A549 (cell line): ENCODE results near the gene TPGS1. TPM values are rescaled to one million over a fixed set of nuclear protein-coding genes. Genes with fewer than 3 reads are reported as not detected.

Source experiments
- ATAC-seq, 2 experiments: fragments of 200-7000 bp in 1 of 2; fragments of >200 bp in 1 of 2; cut with Nextera tagmentation in 1 of 2; cut with Tn5 transposase in 1 of 2; 3 replicates each; pipeline versions ENCODE4 v1.8.0 to v1.9.1; 2018 to 2020; ENCODE audit warnings: mild to moderate bottlenecking in 1 of 2, moderate library complexity in 1 of 2
- CTCF ChIA-PET: fragments of 300-600 bp; sonication (Branson Sonifier 250); formaldehyde crosslinking; extraction: SDS; loops from one replicate; lab custom pipeline; 2021; ENCODE audit warnings: antibody characterized with exemption, inconsistent platforms; lab: Yijun Ruan, JAX
- POLR2A ChIA-PET: fragments of 350-600 bp; formaldehyde crosslinking; extraction: SDS; loops from one replicate; lab custom pipeline; 2021; ENCODE audit warnings: antibody characterized with exemption, inconsistent platforms; lab: Yijun Ruan, JAX
- DNase-seq, 2 experiments: peaks; one replicate each; pipeline versions ENCODE4 v3.0.0 to v3.0.0-alpha.2; 2011 to 2016; ENCODE audit warnings: low read depth in 1 of 2, low spot score in 1 of 2
- FAIRE-seq: peaks from 2 replicates; lab custom pipeline; 2011; peaks lifted over from hg19 to GRCh38; lab: Jason Lieb, UNC
- H3K27ac ChIP-seq, 2 experiments: fragments of >200 bp; sonication (Bioruptor Twin); formaldehyde crosslinking; 3 replicates each; pipeline ENCODE4 v1.5.1; 2016 to 2017
- H3K4me1 ChIP-seq: fragments of >200 bp; sonication (Bioruptor Twin); formaldehyde crosslinking; 3 replicates; pipeline ENCODE4 v1.6.1; 2016
- H3K4me2 ChIP-seq: fragments of >200 bp; sonication (Bioruptor Twin); formaldehyde crosslinking; 3 replicates; pipeline ENCODE4 v1.6.1; 2016
- H3K4me3 ChIP-seq: fragments of >200 bp; sonication (Bioruptor Twin); formaldehyde crosslinking; 3 replicates; pipeline ENCODE4 v1.5.1; 2016
- H3K9me3 ChIP-seq: fragments of >200 bp; sonication (Bioruptor Twin); formaldehyde crosslinking; 3 replicates; pipeline ENCODE4 v1.6.1; 2016
- E2F6 ChIP-seq: IDR thresholded peaks from 2 replicates; pipeline ENCODE4 v1.6.1; 2012; ENCODE audit warnings: low read depth, borderline replicate concordance
- EHF ChIP-seq: fragments of 250-450 bp; sonication (Bioruptor Pico); IDR thresholded peaks from 2 replicates; pipeline ENCODE4 v1.5.0; 2020; ENCODE audit warnings: mild to moderate bottlenecking
- EP300 ChIP-seq, 2 experiments: fragments of >200 bp; sonication (Bioruptor Twin); formaldehyde crosslinking; IDR thresholded peaks; 2 replicates in 1 of 2; 3 replicates in 1 of 2; pipeline ENCODE4 v1.6.1; 2016 to 2017
- GATA3 ChIP-seq: IDR thresholded peaks from 2 replicates; pipeline ENCODE4 v1.6.1; 2012; ENCODE audit warnings: borderline replicate concordance
- HDAC2 ChIP-seq: fragments of 200-600 bp; sonication (generic); IDR thresholded peaks from 2 replicates; pipeline ENCODE4 v1.6.1; 2016
- JUNB ChIP-seq: fragments of >200 bp; sonication (Bioruptor Twin); formaldehyde crosslinking; IDR thresholded peaks from 2 replicates; pipeline ENCODE4 v1.6.1; 2016
- KDM5A ChIP-seq: fragments of 200-600 bp; sonication (generic); IDR thresholded peaks from 2 replicates; pipeline ENCODE4 v1.6.1; 2016; ENCODE audit warnings: antibody characterized with exemption, mild to moderate bottlenecking
- NPAS2 ChIP-seq: fragments of 250-450 bp; sonication (Bioruptor Pico); IDR thresholded peaks from 2 replicates; pipeline ENCODE4 v1.8.0; 2022; ENCODE audit warnings: mild to moderate bottlenecking, moderate library complexity, borderline replicate concordance
- POLR2A ChIP-seq: IDR thresholded peaks from 2 replicates; pipeline ENCODE4 v1.6.1; 2012; ENCODE audit warnings: mild to moderate bottlenecking, low read length
- RAD21 ChIP-seq, 2 experiments: fragments of >200 bp in 1 of 2; sonication (Bioruptor Twin) in 1 of 2; formaldehyde crosslinking in 1 of 2; IDR thresholded peaks in 1 of 2; conservative IDR thresholded peaks in 1 of 2; 2 replicates in 1 of 2; 3 replicates in 1 of 2; pipeline ENCODE4 v1.6.1; 2012 to 2018; ENCODE audit warnings: inconsistent platforms in 1 of 2
- RARB ChIP-seq: fragments of 250-450 bp; sonication (Bioruptor Pico); IDR thresholded peaks from 2 replicates; pipeline ENCODE4 v1.8.0; 2021; ENCODE audit warnings: mild to moderate bottlenecking, moderate library complexity
- RCOR1 ChIP-seq: fragments of 150-350 bp; IDR thresholded peaks from 2 replicates; pipeline ENCODE4 v1.6.1; 2014; ENCODE audit warnings: antibody characterized with exemption, low read length, low read depth
- RNF2 ChIP-seq: fragments of 200-600 bp; sonication (generic); IDR thresholded peaks from 2 replicates; pipeline ENCODE4 v1.6.1; 2016; ENCODE audit warnings: low read depth, mild to moderate bottlenecking, antibody characterized with exemption, moderate library complexity, borderline replicate concordance
- SREBF2 ChIP-seq: fragments of 450-650 bp; IDR thresholded peaks from 2 replicates; pipeline ENCODE4 v1.6.1; 2014; ENCODE audit warnings: mild to moderate bottlenecking, moderate library complexity
- USF2 ChIP-seq: fragments of 450-650 bp; IDR thresholded peaks from 2 replicates; pipeline ENCODE4 v1.6.1; 2014; ENCODE audit warnings: antibody characterized with exemption
- ZC3H11A ChIP-seq: fragments of 450-650 bp; IDR thresholded peaks from 2 replicates; pipeline ENCODE4 v1.6.1; 2014; ENCODE audit warnings: antibody characterized with exemption, mild to moderate bottlenecking
- WGBS: methylation state at CpG from one replicate; pipeline ENCODE4 v1.1.6; 2017; ENCODE audit errors: missing lambda C conversion rate; 5-methylcytosine and 5-hydroxymethylcytosine counted together
- polyA plus RNA-seq, 4 experiments: library from polyadenylated mRNA; depleted of rRNA in 3 of 4; stranded (reverse); fragments of >200 nt; fragmentation: RNase III in 1 of 4; extraction: RNeasy Plus Mini Kit Qiagen cat#74134 plus additional on column Dnase treatment in 1 of 4; gene quantifications; 2 replicates in 3 of 4; 3 replicates in 1 of 4; pipeline ENCODE4 v1.2.3, GENCODE V29; 2011 to 2017

The TPGS1 gene
- polyA plus RNA-seq, 2 of the 4 experiments (the other 2 are of a cell fraction), result 2.7 to 13.1 TPM

- TF ChIP-seq RAD21 (conservative IDR thresholded peaks at IDR 0.05 in 1 of 2, IDR thresholded peaks at IDR 0.05 in 1 of 2) (no peak), HDAC2 (no peak)
Measured at GRCh38 chr19:458091-459042, 48.9 kb upstream of the TPGS1 start (continued).

DNA sequence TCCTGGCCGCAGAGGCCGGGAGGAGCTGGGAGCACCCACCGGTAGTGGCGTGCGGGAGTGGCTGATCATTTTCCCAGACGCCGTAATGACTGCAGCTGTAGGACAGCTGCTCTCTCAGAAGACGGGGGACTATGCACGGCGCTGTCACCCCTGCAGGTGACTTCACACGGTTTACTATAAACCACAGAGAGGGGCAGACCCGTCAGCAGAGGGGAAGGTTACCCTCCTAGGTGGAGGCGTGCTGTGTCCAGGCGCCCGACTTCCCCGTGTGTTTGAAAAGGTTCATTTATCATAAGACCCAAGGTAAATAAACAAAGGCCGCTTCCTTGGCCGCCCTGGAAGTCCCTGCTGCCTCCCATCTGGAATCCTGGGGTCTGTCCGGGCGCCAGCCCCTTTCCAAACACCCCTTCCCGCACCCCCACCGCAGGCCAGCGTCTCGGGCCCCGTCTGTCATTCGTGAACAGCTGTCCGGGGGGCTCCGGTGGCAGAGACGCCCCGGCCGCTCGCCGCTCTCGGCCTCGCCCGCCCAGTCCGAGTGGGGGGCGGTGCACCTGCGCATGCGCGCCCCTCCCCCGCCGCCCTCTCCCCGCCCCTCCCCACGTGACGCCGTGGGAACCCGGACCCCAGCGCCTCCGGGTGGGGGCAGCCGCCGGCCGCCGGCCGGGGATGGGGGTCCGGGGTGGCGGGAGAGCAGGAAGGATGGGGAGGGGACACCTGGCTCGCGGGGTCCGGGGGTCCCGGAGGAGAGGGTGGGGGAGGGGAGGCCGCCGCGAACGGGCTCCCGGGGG, 47.4 kb upstream of the TPGS1 start:
- H3K4me1 ChIP-seq, result peaks cover 9% of the 10 kb centered on the region; the same call in 1 of the 3 replicates
- TF ChIP-seq GATA3, result no peak
- no peak for TF ChIP-seq NPAS2 (CRISPR knock-in tag)
- no peak for TF ChIP-seq KDM5A
- TF ChIP-seq JUNB, result no peak
- no peak for TF ChIP-seq RCOR1
- 0 out of 2 replicates have a peak, but pooled peaks have one; percentile 14 for TF ChIP-seq USF2
- TF ChIP-seq, all 56 proteins: peak for 1
- Histone ChIP-seq H3K9me3 (no peaks in the 10 kb centered on the region), H3K27ac (peak overlapping the region; percentile 75 to 93), H3K4me3 (peak overlapping the region; percentile 62), H3K4me2 (peak overlapping the region; percentile 74)
- POLR2A ChIA-PET, result no interaction called here
- DNase-seq, result peak; percentile 46 to 55
- FAIRE-seq, result no peak
- CTCF ChIA-PET, result no interaction called here
- WGBS, result 0% methylated on average over 3 of the region's 66 CpGs
- ATAC-seq, result peak; percentile 38 to 62; a peak in 5 of 6 replicates

DNA sequence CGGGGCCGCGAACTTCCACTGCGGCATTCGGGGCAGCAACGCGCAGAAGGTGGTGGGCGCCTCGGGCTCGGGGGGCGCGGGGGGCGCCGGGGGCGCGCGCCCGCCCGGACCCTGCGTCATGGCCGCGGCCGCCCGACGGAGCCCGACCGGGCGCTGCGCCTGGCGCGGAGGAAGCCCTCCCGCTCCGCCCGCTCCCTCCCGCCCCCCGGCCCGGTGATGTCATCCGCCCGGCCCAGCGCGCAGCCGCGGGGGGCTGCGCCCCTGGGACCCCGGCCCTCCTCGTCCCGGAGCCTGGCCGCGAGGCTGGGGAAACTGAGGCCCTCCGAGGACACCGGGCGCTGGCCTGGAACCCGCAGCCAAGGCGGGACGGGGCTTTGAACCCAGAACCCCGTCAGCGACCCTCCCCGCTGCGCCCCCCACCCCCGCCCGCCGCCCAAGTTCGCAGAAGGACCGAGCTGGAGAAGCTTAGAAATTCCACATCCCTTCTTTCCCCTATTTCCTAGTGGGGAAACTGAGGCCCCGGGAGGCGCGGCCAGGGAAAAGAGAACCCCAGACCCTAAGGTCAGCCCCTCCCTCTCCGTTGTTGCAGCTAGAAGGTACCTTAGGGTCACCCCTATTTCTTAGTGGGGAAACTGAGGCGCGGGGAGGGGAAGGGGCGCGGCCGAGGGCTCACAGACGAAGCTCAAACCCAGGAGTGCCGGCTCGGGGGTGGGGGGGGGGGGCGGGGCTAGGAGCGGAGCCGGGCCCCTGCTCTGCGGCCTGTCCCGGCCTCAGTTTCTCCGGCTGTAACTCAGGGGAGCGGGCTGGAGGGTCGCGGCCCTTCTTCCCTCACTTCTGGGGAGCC, 46.2 kb upstream of the TPGS1 start, which contains the start of gene SHC2:
Gene SHC2 (minus strand): TSS at position 157 of the 844 bp plus-strand sequence. CDS start 37 bp downstream, at position 120.
- Histone ChIP-seq H3K4me3 (peak within 1 kb of the TSS; percentile 62), H3K9me3 (no peaks in the 10 kb centered on the region), H3K4me2 (peak within 1 kb of the TSS; percentile 74), H3K27ac (peak within 1 kb of the TSS; percentile 75 to 93), H3K4me1 (peaks cover 9% of the 10 kb centered on the region; the same call in 1 of the 3 replicates)
- ChIA-PET POLR2A (interaction anchor here (0.7 kb wide), 1 partner anchor 84 kb away, joined by 3 read pairs; no protein-coding TSS in a partner anchor), CTCF (no interaction called here)
- WGBS, result 0% methylated on average over 1 of the region's 85 CpGs
- DNase-seq (no peak), ATAC-seq (no peak), FAIRE-seq (no peak)
- TF ChIP-seq RCOR1, result no peak
- TF ChIP-seq E2F6, result no peak
- no peak for TF ChIP-seq EP300 (IDR thresholded peaks at IDR 0.05)
- no peak for TF ChIP-seq ZC3H11A
- no peak for TF ChIP-seq RARB (CRISPR knock-in tag)
- TF ChIP-seq EHF (CRISPR knock-in tag), result no peak
- no peak for TF ChIP-seq RNF2
- no peak for TF ChIP-seq SREBF2
- TF ChIP-seq POLR2A, result no peak
- TF ChIP-seq USF2, result no peak
